HepG2 (cell line): ENCODE data around the gene PKIG. TPM values are rescaled to one million over a fixed set of nuclear protein-coding genes. Genes with fewer than 3 reads are reported as not detected.

Source experiments
- ATAC-seq: fragments of 200-7000 bp; cut with Tn5 transposase; 3 replicates; pipeline ENCODE4 v1.9.1; 2020; ENCODE audit warnings: mild to moderate bottlenecking, moderate library complexity
- BruUV-seq: library from RNA; stranded (reverse); fragments of 400-500 nt; replicated peaks from 2 replicates; lab custom pipeline; 2021; lab: Mats Ljungman, UMichigan
- CTCF ChIA-PET: fragments of 300-600 bp; formaldehyde crosslinking; extraction: SDS; loops from one replicate; lab custom pipeline; 2021; ENCODE audit warnings: low total read pairs, inconsistent platforms, low intra/inter-chr PET ratio; lab: Yijun Ruan, JAX
- POLR2A ChIA-PET: fragments of 350-600 bp; sonication (Branson Sonifier 250); formaldehyde crosslinking; loops from one replicate; lab custom pipeline; 2020; ENCODE audit warnings: antibody characterized with exemption, inconsistent platforms; lab: Yijun Ruan, JAX
- DNase-seq: peaks from one replicate; pipeline ENCODE4 v3.0.0-alpha.2; 2015; ENCODE audit warnings: low spot score
- FAIRE-seq: peaks from 3 replicates; lab custom pipeline; 2011; peaks lifted over from hg19 to GRCh38; lab: Jason Lieb, UNC
- H2AFZ ChIP-seq: one replicate; pipeline ENCODE4 v1.6.1; 2011; ENCODE audit warnings: low read length, inconsistent platforms
- H3K27ac ChIP-seq: fragments of 300-600 bp; 3 replicates; pipeline ENCODE4 v1.8.0; 2011; ENCODE audit warnings: mixed run types, mild to moderate bottlenecking, mixed read lengths, low read length, inconsistent platforms; ENCODE audit not compliant: insufficient read depth; ENCODE audit errors: extremely low read length
- H3K27me3 ChIP-seq, 2 experiments: fragments of 200-600 bp in 1 of 2; 2 replicates in 1 of 2; 3 replicates in 1 of 2; pipeline versions ENCODE4 v1.6.0 to v1.8.0; 2011; ENCODE audit warnings: low read length in 2 of 2, mild to moderate bottlenecking in 2 of 2, moderate library complexity in 2 of 2, inconsistent platforms in 1 of 2; ENCODE audit not compliant: insufficient read depth in 2 of 2, control insufficient read depth in 1 of 2
- H3K36me3 ChIP-seq, 2 experiments: fragments of 200-600 bp in 1 of 2; replicated peaks in 1 of 2; 2 replicates in 1 of 2; 3 replicates in 1 of 2; pipeline versions ENCODE4 v1.5.1 to v1.8.0; 2011; ENCODE audit warnings: low read length in 2 of 2, inconsistent platforms in 1 of 2; ENCODE audit not compliant: insufficient read depth in 2 of 2, control insufficient read depth in 1 of 2
- H3K4me1 ChIP-seq: 2 replicates; pipeline ENCODE4 v1.5.1; 2012; ENCODE audit warnings: low read length, inconsistent platforms; ENCODE audit not compliant: insufficient read depth
- H3K4me2 ChIP-seq: 2 replicates; pipeline ENCODE4 v1.6.0; 2011; ENCODE audit warnings: low read depth, low read length, inconsistent platforms
- H3K4me3 ChIP-seq, 3 experiments: fragments of 200-600 bp in 1 of 3; sonication (generic), shearing (Covaris generic) in 1 of 3; replicated peaks in 1 of 3; 2 replicates each; pipeline ENCODE4 v1.5.1; 2011 to 2016; ENCODE audit warnings: low read length in 3 of 3, inconsistent platforms in 2 of 3, low read depth in 2 of 3, mild to moderate bottlenecking in 2 of 3, control low read depth in 1 of 3, mixed read lengths in 1 of 3; ENCODE audit not compliant: insufficient read depth in 1 of 3
- H3K79me2 ChIP-seq: one replicate; pipeline ENCODE4 v1.6.1; 2011; ENCODE audit warnings: low read length, inconsistent platforms; ENCODE audit not compliant: insufficient read depth
- H3K9ac ChIP-seq: 2 replicates; pipeline ENCODE4 v1.6.0; 2011; ENCODE audit warnings: mild to moderate bottlenecking, low read depth, low read length, inconsistent platforms; ENCODE audit not compliant: insufficient read depth
- H3K9me3 ChIP-seq: 2 replicates; pipeline ENCODE4 v1.5.1; 2012; ENCODE audit warnings: mild to moderate bottlenecking, low read length
- H4K20me1 ChIP-seq: 2 replicates; pipeline ENCODE4 v1.6.0; 2011; ENCODE audit warnings: inconsistent platforms, mild to moderate bottlenecking, low read length, moderate library complexity; ENCODE audit not compliant: insufficient read depth
- ADNP ChIP-seq: sonication (generic); formaldehyde crosslinking; IDR thresholded peaks from 2 replicates; pipeline ENCODE4 v1.4.0; 2020; ENCODE audit warnings: missing genetic modification reagents
- ATF1 ChIP-seq: IDR thresholded peaks from 2 replicates; pipeline ENCODE4 v1.6.1; 2016; ENCODE audit warnings: mild to moderate bottlenecking, control low read depth
- FUBP1 ChIP-seq: sonication (generic); formaldehyde crosslinking; IDR thresholded peaks from 2 replicates; pipeline ENCODE4 v1.5.1; 2020; ENCODE audit warnings: missing genetic modification reagents, mild to moderate bottlenecking, borderline replicate concordance
- GATAD1 ChIP-seq: IDR thresholded peaks from 2 replicates; pipeline ENCODE4 v1.6.1; 2016; ENCODE audit warnings: missing genetic modification reagents, missing compliant biosample characterization
- HNF1B ChIP-seq: sonication (generic); formaldehyde crosslinking; IDR thresholded peaks from 2 replicates; pipeline ENCODE4 v1.5.1; 2020; ENCODE audit warnings: mild to moderate bottlenecking, moderate library complexity, missing genetic modification reagents
- HNRNPL ChIP-seq: fragments of 200-400 bp; formaldehyde crosslinking; IDR thresholded peaks from 2 replicates; pipeline ENCODE4 v1.6.1; 2017; ENCODE audit warnings: mild to moderate bottlenecking, low read depth, low read length
- PHF5A ChIP-seq: IDR thresholded peaks from one replicate; pipeline ENCODE4 v1.6.1; 2018; ENCODE audit warnings: low read depth, missing genetic modification reagents; ENCODE audit not compliant: unreplicated experiment
- SP140L ChIP-seq: sonication (generic); formaldehyde crosslinking; IDR thresholded peaks from 2 replicates; pipeline ENCODE4 v1.4.0; 2020; ENCODE audit warnings: missing genetic modification reagents, borderline replicate concordance
- SPEN ChIP-seq: sonication (generic); formaldehyde crosslinking; IDR thresholded peaks from 2 replicates; pipeline ENCODE4 v1.5.1; 2020; ENCODE audit warnings: low read depth, mild to moderate bottlenecking, missing genetic modification reagents
- SRF ChIP-seq: IDR thresholded peaks from 2 replicates; pipeline ENCODE4 v1.6.1; 2011; ENCODE audit warnings: mild to moderate bottlenecking, low read depth, low read length, moderate library complexity
- STAG1 ChIP-seq: sonication (generic); formaldehyde crosslinking; IDR thresholded peaks from 2 replicates; pipeline ENCODE4 v1.4.0; 2020; ENCODE audit warnings: missing genetic modification reagents
- TBX3 ChIP-seq: fragments of 450-650 bp; IDR thresholded peaks from 2 replicates; pipeline ENCODE4 v1.6.1; 2017; ENCODE audit warnings: antibody characterized with exemption, mild to moderate bottlenecking, inconsistent platforms, borderline replicate concordance
- THYN1 ChIP-seq: sonication (generic); formaldehyde crosslinking; IDR thresholded peaks from 2 replicates; pipeline ENCODE4 v1.8.1; 2023; ENCODE audit warnings: low read depth, mild to moderate bottlenecking, moderate library complexity, missing genetic modification reagents, borderline replicate concordance
- ZBTB14 ChIP-seq: sonication (generic); formaldehyde crosslinking; IDR thresholded peaks from 2 replicates; pipeline ENCODE4 v1.4.0; 2020; ENCODE audit warnings: missing genetic modification reagents
- ZNF138 ChIP-seq: sonication (generic); formaldehyde crosslinking; IDR thresholded peaks from 2 replicates; pipeline ENCODE4 v1.5.0; 2020; ENCODE audit warnings: mild to moderate bottlenecking, low read depth, missing genetic modification reagents
- ZNF335 ChIP-seq: sonication (generic); formaldehyde crosslinking; IDR thresholded peaks from 2 replicates; pipeline ENCODE4 v1.4.0; 2020; ENCODE audit warnings: missing genetic modification reagents
- ZNF430 ChIP-seq: sonication (generic); formaldehyde crosslinking; IDR thresholded peaks from 2 replicates; pipeline ENCODE4 v1.9.0; 2021; ENCODE audit warnings: mild to moderate bottlenecking, missing genetic modification reagents
- ZNF557 ChIP-seq: sonication (generic); formaldehyde crosslinking; IDR thresholded peaks from 2 replicates; pipeline ENCODE4 v1.4.0; 2020; ENCODE audit warnings: missing genetic modification reagents
- ZNF570 ChIP-seq: sonication (generic); formaldehyde crosslinking; IDR thresholded peaks from 2 replicates; pipeline ENCODE4 v1.4.0; 2020; ENCODE audit warnings: mild to moderate bottlenecking, missing genetic modification reagents, borderline replicate concordance
- ZNF790 ChIP-seq: sonication (generic); formaldehyde crosslinking; IDR thresholded peaks from 2 replicates; pipeline ENCODE4 v1.8.0; 2022; ENCODE audit warnings: missing genetic modification reagents, mild to moderate bottlenecking, borderline replicate concordance
- WGBS: methylation state at CpG from one replicate; pipeline ENCODE4 v1.1.6; 2017; ENCODE audit warnings: low lambda C conversion rate; 5-methylcytosine and 5-hydroxymethylcytosine counted together
- in situ Hi-C: cut with HindIII; loops from 2 replicates; pipeline ENCODE4 v1.10.0; 2017; ENCODE audit warnings: low pct_unique_long_range_greater_than_20kb; ENCODE audit not compliant: extremely low pct_ligation_motif_present
- intact Hi-C: fragments of 100-400 bp; cut with micrococcal nuclease; formaldehyde crosslinking; loops from one replicate; pipeline ENCODE4 v1.10.0; 2022; ENCODE audit not compliant: unreplicated experiment
- polyA plus RNA-seq, 8 experiments: library from polyadenylated mRNA; depleted of rRNA in 3 of 8; stranded (reverse) in 7 of 8; unstranded in 1 of 8; fragments of >200 nt; fragmentation: Illumina TruSeq in 4 of 8; extraction: Trizol in 4 of 8; gene quantifications; 2 replicates each; pipeline versions ENCODE4 v1.2.1 to v1.2.3, GENCODE V29; 2011 to 2016; ENCODE audit warnings: low read depth in 4 of 8, missing spikeins in 1 of 8, mixed read lengths in 1 of 8; ENCODE audit not compliant: insufficient read depth in 1 of 8
- total RNA-seq, 5 experiments: library from RNA; depleted of rRNA; stranded (reverse); fragments of >200 nt; fragmentation: Illumina TruSeq; extraction: Trizol; gene quantifications; 2 replicates each; pipeline ENCODE4 v1.2.3, GENCODE V29; 2016; ENCODE audit warnings: low read depth in 1 of 5

The PKIG gene
- total and polyA plus RNA-seq, 2 of the 13 experiments (the other 11 are each of a cell fraction or from before 2014, with no cell fraction given) = 30.8 to 44.5 TPM

GRCh38 chr20:44586289-44586911 is 4.0 kb downstream of the PKIG start:
- peaks cover 4 to 5% of the 10 kb centered on the region in 2 experiments; a peak in 4 of 5 replicates for H3K36me3 ChIP-seq
- ATAC-seq (no peak), FAIRE-seq (no peak), DNase-seq (no peak)
- H3K4me1 ChIP-seq = peaks cover 11% of the 10 kb centered on the region
- H3K27ac ChIP-seq = no peak overlapping the region
- TF ChIP-seq SPEN (CRISPR knock-in tag) (no peak), ZNF557 (CRISPR knock-in tag) (no peak), PHF5A (CRISPR knock-in tag) (no peak), GATAD1 (no peak), HNF1B (CRISPR knock-in tag) (no peak), TBX3 (no peak), ZBTB14 (no peak), HNRNPL (no peak), STAG1 (CRISPR knock-in tag) (no peak), SRF (no peak), ADNP (CRISPR knock-in tag) (no peak), ATF1 (CRISPR knock-in tag) (no peak), ZNF430 (CRISPR knock-in tag) (no peak), FUBP1 (CRISPR knock-in tag) (no peak), ZNF335 (CRISPR knock-in tag) (no peak), SP140L (CRISPR knock-in tag) (no peak), ZNF790 (no peak), ZNF570 (no peak), THYN1 (CRISPR knock-in tag) (no peak), ZNF138 (CRISPR knock-in tag) (no peak)
- no TSS peak for BruUV-seq
- in situ Hi-C loops = no loop called here
- no peak overlapping the region for H3K9ac ChIP-seq
- H3K79me2 ChIP-seq = no peaks in the 10 kb centered on the region
- no peak overlapping the region for H3K4me3 ChIP-seq
- H3K4me2 ChIP-seq = no peak overlapping the region
- POLR2A ChIA-PET = no interaction called here
- CTCF ChIA-PET = no interaction called here
- no peak overlapping the region for H2AFZ ChIP-seq
- intact Hi-C loops = no loop called here
- H4K20me1 ChIP-seq = no peaks in the 10 kb centered on the region
- no peaks in the 10 kb centered on the region for H3K27me3 ChIP-seq
- 95% methylated on average over 3 of the region's 3 CpGs for WGBS
- H3K9me3 ChIP-seq = no peaks in the 10 kb centered on the region
